GM23248 (cell line): ENCODE data around the gene DSTYK. TPM values are rescaled to one million over a fixed set of nuclear protein-coding genes. Genes with fewer than 3 reads are reported as not detected.

Experiments
- DNase-seq: peaks from one replicate; pipeline ENCODE4 v3.0.0-alpha.2; 2015
- H2AFZ ChIP-seq: fragments of 200-600 bp; sonication (generic); 2 replicates; pipeline ENCODE4 v1.6.1; 2016; ENCODE audit warnings: antibody characterized with exemption
- H3F3A ChIP-seq: fragments of 200-600 bp; sonication (generic); 2 replicates; pipeline ENCODE4 v1.6.1; 2016; ENCODE audit warnings: mild to moderate bottlenecking, antibody characterized with exemption, mixed run types; ENCODE audit not compliant: insufficient read depth
- H3K27ac ChIP-seq: fragments of 200-600 bp; sonication (generic); 2 replicates; pipeline ENCODE4 v1.5.1; 2016; ENCODE audit warnings: mild to moderate bottlenecking
- H3K27me3 ChIP-seq: fragments of 200-600 bp; sonication (generic); replicated peaks from 2 replicates; pipeline ENCODE4 v1.6.1; 2016; ENCODE audit warnings: mild to moderate bottlenecking; ENCODE audit not compliant: insufficient read depth
- H3K36me3 ChIP-seq: fragments of 200-600 bp; sonication (generic); 2 replicates; pipeline ENCODE4 v1.6.1; 2016; ENCODE audit warnings: low read depth, mild to moderate bottlenecking
- H3K4me1 ChIP-seq: fragments of 200-600 bp; sonication (generic); 2 replicates; pipeline ENCODE4 v1.6.1; 2016; ENCODE audit warnings: mild to moderate bottlenecking; ENCODE audit not compliant: insufficient read depth
- H3K4me2 ChIP-seq: fragments of 200-600 bp; sonication (generic); one replicate; pipeline ENCODE4 v1.6.1; 2016; ENCODE audit warnings: mild to moderate bottlenecking; ENCODE audit not compliant: unreplicated experiment
- H3K4me3 ChIP-seq: fragments of 200-600 bp; sonication (generic); 2 replicates; pipeline ENCODE4 v1.5.1; 2016; ENCODE audit warnings: mild to moderate bottlenecking
- H3K79me2 ChIP-seq: fragments of 200-600 bp; sonication (generic); 2 replicates; pipeline ENCODE4 v1.6.1; 2016; ENCODE audit warnings: mild to moderate bottlenecking; ENCODE audit not compliant: insufficient read depth
- H3K9ac ChIP-seq: fragments of 200-600 bp; sonication (generic); 2 replicates; pipeline ENCODE4 v1.6.1; 2016; ENCODE audit warnings: mild to moderate bottlenecking
- H3K9me2 ChIP-seq: fragments of 200-600 bp; sonication (generic); 2 replicates; pipeline ENCODE4 v1.6.1; 2016; ENCODE audit warnings: mixed run types, mild to moderate bottlenecking, moderate library complexity; ENCODE audit not compliant: insufficient read depth
- H3K9me3 ChIP-seq: fragments of 200-600 bp; sonication (generic); one replicate; pipeline ENCODE4 v1.6.1; 2017; ENCODE audit warnings: low read depth
- H4K20me1 ChIP-seq: fragments of 200-600 bp; sonication (generic); 2 replicates; pipeline ENCODE4 v1.6.0; 2016; ENCODE audit not compliant: insufficient read depth
- EZH2 ChIP-seq: fragments of 200-600 bp; sonication (generic); IDR thresholded peaks from 2 replicates; pipeline ENCODE4 v1.6.1; 2018; ENCODE audit warnings: antibody characterized with exemption, mild to moderate bottlenecking; ENCODE audit not compliant: insufficient read depth, poor library complexity, severe bottlenecking
- EZH2phosphoT487 ChIP-seq: fragments of 200-600 bp; sonication (generic); IDR thresholded peaks from 2 replicates; pipeline ENCODE4 v1.6.1; 2018; ENCODE audit warnings: antibody characterized with exemption, moderate library complexity, mild to moderate bottlenecking, low read depth; ENCODE audit not compliant: insufficient read depth
- WGBS, 2 experiments: methylation state at CpG; one replicate each; pipeline ENCODE4 v1.1.6; 2015 to 2017; ENCODE audit warnings: low lambda C conversion rate in 2 of 2, low coverage in 1 of 2; ENCODE audit errors: missing lambda C conversion rate in 2 of 2; 5-methylcytosine and 5-hydroxymethylcytosine counted together
- in situ Hi-C: fragments of 300-500 bp; cut with MboI; formaldehyde crosslinking; loops from 2 replicates; pipeline ENCODE4 v1.15.0; 2020
- polyA plus RNA-seq: library from polyadenylated mRNA; unstranded; fragments of >200 nt; fragmentation: Nextera tagmentation; extraction: Ambion mirVana; gene quantifications from 2 replicates; pipeline ENCODE4 v1.2.1, GENCODE V29; 2016
- total RNA-seq: library from RNA; depleted of rRNA; stranded (reverse); fragments of >200 nt; shearing (Covaris generic); gene quantifications from 2 replicates; pipeline ENCODE4 v1.2.3, GENCODE V29; 2014

The DSTYK gene
- total and polyA plus RNA-seq, 2 experiments from 2014 or later, result 9.8 to 12.1 TPM

DNA sequence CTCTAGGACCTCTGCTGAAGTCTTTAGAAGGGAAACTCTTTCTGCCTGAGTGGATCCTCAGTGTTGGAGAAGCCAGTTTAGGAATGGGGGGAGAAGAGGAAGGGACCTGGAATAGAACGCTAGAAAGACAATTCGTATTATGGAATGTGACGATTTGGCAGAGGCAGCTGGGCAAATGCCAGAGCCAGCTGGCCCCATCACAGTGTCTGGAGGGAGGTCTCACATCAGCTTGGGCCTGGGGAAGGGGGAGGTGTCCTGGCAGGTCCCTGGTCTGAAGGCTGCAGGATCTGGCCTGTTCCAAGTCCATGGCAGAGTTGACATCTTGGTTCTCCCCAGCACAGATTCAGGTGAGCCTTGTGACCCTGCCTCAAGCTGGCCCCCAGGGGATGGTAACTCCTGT is 27.6 kb upstream of the DSTYK start:
- no peaks in the 10 kb centered on the region for H3K27me3 ChIP-seq
- no peaks in the 10 kb centered on the region for H3F3A ChIP-seq
- H4K20me1 ChIP-seq, result no peaks in the 10 kb centered on the region
- H3K4me2 ChIP-seq, result no peak overlapping the region
- DNase-seq, result no peak
- no peaks in the 10 kb centered on the region for H3K4me1 ChIP-seq
- H3K9ac ChIP-seq, result no peak overlapping the region
- no peaks in the 10 kb centered on the region for H3K9me3 ChIP-seq
- H3K4me3 ChIP-seq, result no peak overlapping the region
- no peak overlapping the region for H2AFZ ChIP-seq
- H3K9me2 ChIP-seq, result no peaks in the 10 kb centered on the region
- H3K36me3 ChIP-seq, result no peaks in the 10 kb centered on the region
- WGBS, 2 experiments, result 75 to 82% methylated on average over 3 of the region's 3 CpGs
- in situ Hi-C loops, result no loop called here
- no peaks in the 10 kb centered on the region for H3K79me2 ChIP-seq
- TF ChIP-seq EZH2, result no peak
- no peak for TF ChIP-seq EZH2phosphoT487
- no peak overlapping the region for H3K27ac ChIP-seq

DNA sequence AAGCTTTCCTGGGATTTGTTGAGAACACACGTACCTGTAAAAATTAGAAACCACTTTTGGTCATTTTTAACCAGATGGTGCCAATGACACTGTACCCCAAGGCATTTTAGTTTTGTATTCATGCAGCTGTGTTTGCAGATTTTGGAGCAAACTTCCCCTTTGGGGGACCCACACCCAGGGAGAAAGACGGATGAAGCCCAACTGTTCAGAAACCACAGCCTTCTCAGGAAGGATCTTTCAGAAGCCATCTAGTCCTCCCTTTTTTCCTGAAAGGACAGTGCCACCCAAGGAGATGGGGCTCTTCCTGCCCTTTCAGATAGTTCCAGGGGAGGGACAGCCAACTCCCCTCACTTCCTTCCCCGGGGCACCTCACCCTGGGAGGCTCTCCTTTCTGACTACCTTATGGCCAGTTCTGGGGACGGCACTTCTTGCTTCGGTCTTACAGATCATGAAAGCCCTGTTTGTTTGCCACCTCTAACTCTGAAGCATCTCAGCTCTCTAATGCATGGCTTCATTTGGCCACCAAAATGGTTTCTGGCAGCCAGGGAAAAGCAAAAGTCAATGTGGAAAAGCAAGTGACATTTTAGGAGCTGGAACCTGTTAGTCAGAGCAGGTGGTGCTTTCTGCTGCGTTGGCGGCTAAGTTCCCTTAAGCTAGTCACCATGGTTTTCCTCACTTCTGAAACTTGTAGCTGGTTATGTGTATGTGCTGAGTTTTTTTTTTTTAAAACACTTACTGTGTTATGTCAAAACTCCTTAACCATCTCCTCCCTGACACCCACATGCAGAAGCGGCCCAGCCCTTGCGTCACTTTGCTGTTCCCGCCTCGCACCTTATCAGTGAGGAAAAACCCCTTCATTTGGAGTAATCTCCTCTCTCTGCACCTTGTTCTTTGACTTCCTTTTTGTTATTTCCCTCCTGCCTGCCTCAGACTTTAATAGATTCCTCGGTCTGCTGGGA is 26.3 kb upstream of the DSTYK start:
- Histone ChIP-seq H3K9me3 (no peaks in the 10 kb centered on the region), H3K4me1 (no peaks in the 10 kb centered on the region), H3K9me2 (no peaks in the 10 kb centered on the region), H3K36me3 (no peaks in the 10 kb centered on the region), H3K27me3 (no peaks in the 10 kb centered on the region), H3F3A (no peaks in the 10 kb centered on the region), H3K4me3 (no peak overlapping the region), H3K4me2 (no peak overlapping the region), H3K27ac (no peak overlapping the region), H4K20me1 (no peaks in the 10 kb centered on the region), H2AFZ (no peak overlapping the region), H3K79me2 (no peaks in the 10 kb centered on the region), H3K9ac (no peak overlapping the region)
- in situ Hi-C loops, result no loop called here
- no peak for DNase-seq
- 88 to 90% methylated on average over 12 of the region's 12 CpGs for WGBS, 2 experiments
- TF ChIP-seq EZH2, result no peak
- TF ChIP-seq EZH2phosphoT487, result no peak

DNA sequence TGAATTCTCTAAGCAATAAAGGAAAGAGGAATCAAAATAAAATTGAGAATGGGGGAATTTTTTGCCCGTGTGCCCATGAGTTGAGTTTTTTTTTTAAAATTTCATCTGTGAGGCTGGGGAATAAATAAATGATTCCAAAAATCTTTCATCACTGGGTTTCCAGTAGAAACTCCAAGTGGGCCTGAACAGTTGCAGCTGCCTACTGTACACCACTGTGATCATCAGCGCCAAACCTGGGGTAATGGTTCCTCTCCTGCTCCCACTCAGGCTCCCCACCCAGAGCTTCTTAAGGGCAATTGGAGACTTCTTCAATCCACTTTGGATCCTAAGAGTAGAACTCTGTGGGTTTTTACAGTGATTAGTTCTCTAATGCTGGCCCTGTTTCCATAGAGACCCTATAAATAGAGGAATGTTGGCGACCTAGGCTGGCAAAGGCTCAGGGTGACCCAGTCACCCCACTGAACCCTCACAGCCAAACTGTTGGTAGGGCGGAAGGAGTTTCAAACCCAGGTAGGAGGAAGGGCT is 25.5 kb upstream of the DSTYK start:
- H3F3A ChIP-seq, result no peaks in the 10 kb centered on the region
- H3K4me1 ChIP-seq, result no peaks in the 10 kb centered on the region
- 74 to 77% methylated on average over 4 of the region's 4 CpGs for WGBS, 2 experiments
- no peak overlapping the region for H3K9ac ChIP-seq
- H3K9me3 ChIP-seq, result no peaks in the 10 kb centered on the region
- H3K27ac ChIP-seq, result no peak overlapping the region
- H3K79me2 ChIP-seq, result no peaks in the 10 kb centered on the region
- H4K20me1 ChIP-seq, result no peaks in the 10 kb centered on the region
- H3K4me2 ChIP-seq, result no peak overlapping the region
- no peak overlapping the region for H3K4me3 ChIP-seq
- no peak for DNase-seq
- no peak overlapping the region for H2AFZ ChIP-seq
- H3K36me3 ChIP-seq, result no peaks in the 10 kb centered on the region
- TF ChIP-seq EZH2 (no peak), EZH2phosphoT487 (no peak)
- no peaks in the 10 kb centered on the region for H3K9me2 ChIP-seq
- no peaks in the 10 kb centered on the region for H3K27me3 ChIP-seq
- in situ Hi-C loops, result no loop called here

DNA sequence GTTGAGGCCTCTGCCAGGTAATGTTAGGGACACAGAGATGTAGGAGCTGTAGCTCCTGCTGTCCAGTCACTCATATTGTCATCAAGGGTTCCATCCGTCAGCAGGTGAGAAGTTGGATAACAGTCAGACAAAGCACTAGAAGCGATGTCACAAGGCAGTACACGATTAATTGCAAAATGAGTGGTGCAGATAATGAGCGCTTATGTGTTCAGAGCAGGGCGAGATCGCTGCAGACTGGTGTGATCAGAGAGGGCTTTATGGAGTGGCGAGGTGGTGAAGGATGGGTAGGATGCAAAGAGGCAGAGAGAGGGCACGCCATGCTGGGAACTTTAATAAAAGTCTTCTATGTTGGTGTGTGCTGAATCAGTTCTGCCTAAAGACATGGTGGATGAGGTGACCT is 25.0 kb upstream of the DSTYK start:
- in situ Hi-C loops, result no loop called here
- H3K27me3 ChIP-seq, result no peaks in the 10 kb centered on the region
- H3K36me3 ChIP-seq, result no peaks in the 10 kb centered on the region
- 94% methylated on average over 8 of the region's 8 CpGs for WGBS, 2 experiments
- no peaks in the 10 kb centered on the region for H3K9me3 ChIP-seq
- H3F3A ChIP-seq, result no peaks in the 10 kb centered on the region
- no peak for DNase-seq
- no peak for TF ChIP-seq EZH2
- TF ChIP-seq EZH2phosphoT487, result no peak
- H3K9me2 ChIP-seq, result no peaks in the 10 kb centered on the region
- no peak overlapping the region for H2AFZ ChIP-seq
- no peak overlapping the region for H3K9ac ChIP-seq
- no peaks in the 10 kb centered on the region for H3K4me1 ChIP-seq
- no peak overlapping the region for H3K27ac ChIP-seq
- no peak overlapping the region for H3K4me3 ChIP-seq
- H3K4me2 ChIP-seq, result no peak overlapping the region
- H4K20me1 ChIP-seq, result no peaks in the 10 kb centered on the region
- H3K79me2 ChIP-seq, result no peaks in the 10 kb centered on the region
